GM21423 (cell line): ENCODE measurements around the gene TSC22D2.
A peak's percentile ranks its signal among the peaks of the same experiment; 100 is the strongest.

Source experiments
- ATAC-seq: cut with Tn5 transposase; IDR thresholded peaks from one replicate; pipeline ENCODE4 v1.9.1; 2021; ENCODE audit warnings: mild to moderate bottlenecking, moderate library complexity; ENCODE audit not compliant: unreplicated experiment

TSC22D2 gene

DNA sequence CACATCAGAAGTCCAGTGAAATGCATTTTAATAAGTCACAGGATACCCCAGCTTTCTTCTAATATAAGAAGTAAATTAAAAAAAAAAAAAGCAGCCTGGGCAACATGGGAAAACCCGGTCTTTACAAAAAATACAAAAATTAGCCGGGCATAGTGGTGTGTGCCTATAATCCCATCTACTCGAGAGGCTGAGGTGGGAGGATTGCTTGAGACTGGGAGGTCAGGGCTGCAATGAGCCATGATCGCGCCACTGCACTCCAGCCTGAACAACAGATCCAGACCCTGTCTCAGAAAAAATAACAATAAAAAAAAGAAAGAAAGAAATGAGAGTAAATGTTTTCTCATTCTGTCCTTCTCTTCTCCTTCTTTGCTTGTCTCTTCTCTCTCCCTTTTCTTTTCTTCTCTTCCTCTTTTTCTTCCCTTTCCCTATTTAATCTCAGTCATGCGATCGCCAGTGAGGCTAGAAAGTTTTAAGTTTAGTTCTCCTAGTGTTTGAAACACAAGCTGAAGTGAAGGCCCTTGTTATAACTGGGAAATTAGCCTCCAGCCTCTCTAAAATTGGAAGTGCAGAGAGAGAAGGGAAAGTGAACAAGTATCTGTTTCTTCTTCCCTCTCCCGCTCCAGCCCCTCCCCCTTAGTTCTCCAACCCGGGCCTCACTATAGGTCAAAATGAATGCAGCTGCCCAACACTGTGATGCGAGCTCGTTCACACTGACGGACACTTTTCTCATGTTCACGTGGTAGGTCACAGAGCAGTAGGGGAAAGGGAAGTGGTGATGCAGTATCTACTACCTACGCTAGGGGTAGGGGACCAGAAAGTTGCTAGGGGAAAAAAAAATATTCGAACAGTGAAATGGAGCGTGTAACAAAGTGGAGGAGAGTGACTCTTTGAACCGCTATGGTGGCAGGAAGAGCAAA lies 23.5 kb upstream of the TSC22D2 start:
- peak; percentile 97 for ATAC-seq

GRCh38 chr3:150385296-150386242 lies 22.5 kb upstream of the TSC22D2 start:
- peak; percentile 35 for ATAC-seq

GRCh38 chr3:150388498-150389418 lies 19.3 kb upstream of the TSC22D2 start:
- no peak for ATAC-seq

DNA sequence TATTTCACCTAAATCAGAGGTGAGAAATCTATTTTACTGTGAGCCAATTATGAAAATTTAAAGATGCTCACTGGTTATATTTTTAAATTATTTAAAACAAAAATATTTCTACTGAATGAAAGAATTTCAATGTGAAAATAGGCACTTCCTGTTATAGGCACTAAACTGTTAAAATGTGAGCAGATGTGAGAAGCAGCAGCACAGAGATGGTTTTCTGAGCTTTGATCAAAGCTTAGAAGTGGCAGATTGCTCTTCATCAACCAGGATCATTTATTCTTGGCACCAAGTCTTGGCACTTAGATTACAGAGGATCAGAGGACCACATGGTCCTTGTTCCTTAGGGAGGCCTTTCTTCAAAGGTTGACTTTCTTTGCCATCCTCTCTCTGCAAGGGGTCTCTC lies 18.0 kb upstream of the TSC22D2 start:
- no peak for ATAC-seq

DNA sequence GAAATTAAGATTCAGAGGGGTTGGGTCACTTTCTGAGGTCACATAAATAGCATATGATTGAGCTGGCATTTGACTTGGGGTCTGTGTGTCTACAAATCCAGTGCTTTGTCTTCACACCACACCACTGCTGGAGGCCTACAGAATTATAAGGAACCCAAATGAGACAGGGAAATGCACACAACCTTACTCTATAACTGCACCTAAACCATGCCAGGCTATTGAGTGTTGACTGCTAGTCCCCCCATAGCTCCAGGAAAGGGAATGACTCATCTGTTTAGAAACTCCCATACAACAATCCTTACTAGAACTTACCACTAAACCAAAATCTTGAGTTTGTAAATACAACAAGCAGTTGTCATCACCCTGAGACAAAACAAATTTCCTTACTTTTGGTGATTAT lies 16.9 kb upstream of the TSC22D2 start:
- ATAC-seq, result no peak

DNA sequence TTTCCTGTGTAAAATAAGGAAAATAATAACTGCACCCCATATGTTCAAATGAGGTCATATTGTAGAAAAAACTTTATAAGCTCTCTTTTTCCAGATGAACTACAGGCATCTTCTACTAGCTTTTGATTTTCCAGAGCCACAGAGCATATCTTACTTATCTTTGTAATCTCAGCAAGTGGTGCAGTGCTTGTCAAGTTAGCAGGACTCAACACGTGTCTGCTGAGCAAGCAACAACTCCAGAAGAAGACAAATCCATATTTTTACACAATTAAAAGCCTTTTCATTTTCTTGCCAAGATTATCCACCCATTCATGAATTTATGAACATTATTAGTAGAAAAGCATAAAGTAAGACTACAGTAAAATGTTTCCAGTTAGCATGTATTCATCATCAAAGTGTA lies 14.4 kb upstream of the TSC22D2 start:
- ATAC-seq, result no peak

GRCh38 chr3:150394606-150395005 lies 13.5 kb upstream of the TSC22D2 start:
- no peak for ATAC-seq

DNA sequence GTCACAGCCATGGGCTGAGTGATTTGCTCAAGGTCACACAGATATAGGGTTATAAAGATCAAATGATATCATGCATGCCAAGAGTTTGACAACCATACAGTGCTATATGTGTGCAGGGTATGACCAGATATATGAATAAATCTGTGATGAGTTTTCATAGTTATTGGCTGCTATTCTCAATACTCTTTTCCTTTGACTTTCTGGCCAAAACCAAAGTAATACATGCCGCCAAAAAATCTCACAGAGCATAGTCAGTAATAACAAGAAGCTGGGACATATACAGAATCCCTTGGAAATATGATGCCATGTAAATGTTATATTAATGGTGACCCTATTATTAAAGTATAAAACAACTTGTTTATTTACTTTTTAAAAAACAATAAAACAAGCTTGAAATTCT lies 11.6 kb upstream of the TSC22D2 start:
- no peak for ATAC-seq

GRCh38 chr3:150396956-150397550 lies 11.0 kb upstream of the TSC22D2 start:
- ATAC-seq, result no peak

DNA sequence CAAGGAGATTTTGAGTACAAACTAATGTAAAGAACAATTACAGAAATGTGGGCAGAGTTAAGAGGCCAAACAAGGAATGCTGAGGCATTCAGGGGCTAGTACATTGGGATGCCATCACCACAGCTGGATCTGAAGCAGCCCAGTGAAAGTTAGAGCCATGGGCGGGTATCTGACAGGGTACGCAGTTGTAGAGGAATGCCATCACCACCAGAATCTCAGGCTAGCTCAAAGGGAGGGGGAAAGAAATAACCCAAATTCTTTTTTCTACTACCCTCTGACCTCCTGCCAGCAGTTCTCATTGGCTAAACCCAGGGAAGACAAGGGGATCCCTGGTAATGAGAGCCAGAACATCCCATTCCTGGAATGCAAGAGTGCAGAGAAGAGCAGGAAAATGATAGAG lies 9.0 kb upstream of the TSC22D2 start:
- ATAC-seq, result no peak

- ATAC-seq, result no peak
Observed at GRCh38 chr3:150401285-150401684, 6.8 kb upstream of the TSC22D2 start.

DNA sequence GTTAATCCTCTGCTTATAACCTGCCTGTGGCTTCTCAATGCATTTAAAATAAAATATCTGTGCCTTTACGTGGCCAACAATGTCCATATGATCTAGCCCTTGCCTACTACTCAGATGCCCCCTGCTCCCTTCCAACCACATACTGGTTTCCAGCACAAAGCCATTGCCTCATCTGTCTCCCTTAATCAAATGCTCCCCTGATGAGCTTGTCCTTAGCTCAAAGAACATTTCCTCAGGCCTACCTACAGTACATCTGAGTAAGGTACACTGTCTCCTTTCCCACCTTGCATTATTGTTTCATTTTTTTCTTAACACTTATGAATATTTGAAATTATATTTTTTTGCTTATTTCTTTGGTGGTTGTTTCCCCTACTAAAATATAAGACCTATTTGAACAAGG lies 5.9 kb upstream of the TSC22D2 start:
- no peak for ATAC-seq

GRCh38 chr3:150404023-150404422 lies 4.1 kb upstream of the TSC22D2 start:
- ATAC-seq, result no peak

GRCh38 chr3:150407051-150407807 lies 869 bp upstream of the TSC22D2 start:
- ATAC-seq, result no peak

- ATAC-seq, result peak; percentile 9
Observed at GRCh38 chr3:150407808-150408220, 284 bp upstream of the TSC22D2 start.

DNA sequence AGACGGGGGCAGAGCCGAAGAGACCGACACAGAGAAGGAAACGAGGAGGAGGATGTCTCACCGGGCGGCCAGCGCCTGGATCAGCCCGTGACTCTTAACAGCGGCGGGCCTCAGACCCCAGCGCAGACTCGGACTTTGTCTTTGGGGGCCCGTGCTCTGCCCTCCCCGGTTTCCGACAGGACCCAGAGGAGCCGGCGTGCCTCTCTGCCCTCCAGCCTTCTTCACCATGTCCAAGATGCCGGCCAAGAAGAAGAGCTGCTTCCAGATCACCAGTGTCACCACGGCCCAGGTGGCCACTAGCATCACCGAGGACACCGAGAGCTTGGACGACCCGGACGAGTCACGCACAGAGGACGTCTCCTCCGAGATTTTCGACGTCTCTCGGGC lies 1.0 kb downstream of the TSC22D2 start:
- no peak for ATAC-seq

GRCh38 chr3:150409512-150410310 lies 1.6 kb downstream of the TSC22D2 start:
- ATAC-seq, result peak; percentile 32

GRCh38 chr3:150410311-150411105 lies 2.4 kb downstream of the TSC22D2 start:
- no peak for ATAC-seq
